NCI-H526 (cell line): Measurements from ENCODE around the gene FRK.

Experiments used
- DNase-seq, 2 experiments: peaks; one replicate each; lab custom pipeline; 2025; lab: John Stamatoyannopoulos, UW

The FRK gene

GRCh38 chr6:116035616-116036015 is 25.1 kb downstream of the FRK start:
- no peak for DNase-seq

DNA sequence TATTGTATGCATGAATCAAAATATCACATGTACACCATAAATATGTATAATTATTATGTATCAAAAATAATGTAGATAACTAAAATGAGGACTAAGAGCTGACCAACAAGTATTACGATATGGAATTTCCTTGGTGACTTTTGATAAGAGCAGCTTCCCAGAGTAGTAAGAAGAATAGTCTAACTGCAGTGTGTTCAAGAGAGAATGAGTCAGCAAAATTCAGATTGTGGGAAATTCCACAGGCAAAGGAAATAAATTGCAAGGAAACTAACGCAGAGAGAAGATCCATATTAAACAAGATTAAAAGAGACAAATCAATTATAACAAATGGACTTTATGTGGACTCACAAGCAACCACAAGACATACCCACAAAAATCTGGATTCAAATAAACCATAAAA is 26.4 kb downstream of the FRK start:
- no peak for DNase-seq

DNA sequence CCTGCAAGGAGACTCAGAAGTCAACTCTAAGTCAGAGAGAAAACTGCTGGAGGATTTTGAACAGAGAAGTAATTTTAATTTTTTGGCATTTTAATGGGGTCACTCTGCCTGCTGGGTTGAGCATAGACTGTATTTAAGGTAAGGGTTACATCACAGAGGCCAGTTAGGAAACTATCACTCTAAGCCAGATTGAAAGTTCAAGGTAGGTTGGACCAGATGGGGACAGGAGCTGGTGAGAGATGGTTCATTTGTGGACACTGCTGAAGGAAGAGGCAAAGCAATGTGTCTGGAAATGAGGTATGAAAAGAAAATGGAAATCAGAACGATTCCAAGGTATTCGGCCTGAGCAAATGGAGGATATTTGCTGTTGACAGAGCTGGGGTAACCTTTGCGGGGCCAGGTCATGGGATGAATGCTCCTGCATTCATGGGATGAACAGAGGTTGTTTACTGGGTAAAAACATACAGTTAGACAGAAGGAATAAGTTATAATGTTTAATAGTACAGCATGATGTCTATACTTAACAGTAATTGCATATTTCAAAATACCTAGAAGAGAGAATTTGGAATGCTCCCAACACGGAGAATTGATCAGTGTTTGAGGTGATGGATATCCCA is 26.9 kb downstream of the FRK start:
- DNase-seq, result no peak

DNA sequence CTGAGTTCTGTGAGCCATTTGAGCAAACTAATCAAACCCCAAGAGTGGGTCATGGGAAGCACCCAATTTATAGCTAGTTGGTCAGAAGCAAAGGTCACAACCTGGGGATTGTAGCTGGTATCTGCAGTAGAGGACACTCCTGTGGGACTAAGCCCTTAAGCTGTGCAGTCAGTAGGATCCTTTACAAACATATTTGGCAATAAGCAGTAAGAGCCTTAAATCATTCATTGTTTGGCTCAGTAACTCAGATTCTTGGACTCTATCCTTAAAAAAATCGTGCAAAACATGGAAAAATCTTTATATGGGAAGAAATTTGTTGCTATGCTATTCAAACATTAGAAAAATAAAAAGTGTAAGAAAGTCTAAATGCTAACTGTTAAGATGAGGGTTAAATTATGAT is 29.9 kb downstream of the FRK start:
- DNase-seq, result no peak

DNA sequence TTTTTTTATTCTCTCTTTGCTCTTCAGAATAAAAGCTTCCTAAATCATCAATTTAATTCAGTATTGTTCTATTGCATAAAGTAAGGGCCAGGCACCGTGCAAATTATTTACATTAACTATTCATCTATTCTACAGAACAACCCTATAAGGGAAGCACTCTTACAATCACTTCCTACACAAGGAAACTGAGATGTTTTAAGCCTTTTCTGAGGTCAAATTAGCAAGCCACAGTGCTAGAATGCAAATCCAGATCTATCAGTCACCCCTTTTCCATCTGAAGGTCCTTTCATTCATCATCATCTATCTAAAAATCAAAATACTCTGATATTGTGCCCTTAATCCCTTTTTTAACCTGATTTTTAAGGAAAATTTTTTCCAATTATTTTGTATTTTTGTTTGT is 31.2 kb downstream of the FRK start:
- no peak for DNase-seq

GRCh38 chr6:116028233-116028632 is 32.5 kb downstream of the FRK start:
- DNase-seq, result no peak

DNA sequence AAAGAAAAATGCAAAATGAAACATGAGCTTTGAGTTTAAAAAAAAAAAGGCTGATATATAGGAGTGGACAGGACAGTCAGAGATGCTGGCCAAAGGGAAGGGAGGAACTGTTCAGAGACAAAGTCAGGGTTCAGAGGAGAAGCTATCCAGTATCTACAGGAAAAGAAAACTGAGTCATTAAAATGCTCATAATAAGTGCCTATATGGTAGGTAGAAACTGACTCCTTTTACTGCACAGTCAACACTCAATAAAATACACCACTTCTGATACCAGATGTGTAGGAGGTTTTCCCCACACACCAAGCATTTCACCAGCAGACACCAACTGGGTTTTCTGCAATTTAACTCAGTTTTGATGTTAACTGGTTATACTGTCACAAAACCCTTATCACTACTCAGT is 32.9 kb downstream of the FRK start:
- DNase-seq, result no peak

GRCh38 chr6:116025405-116025804 is 35.3 kb downstream of the FRK start:
- no peak for DNase-seq

- DNase-seq, result no peak
Measured at GRCh38 chr6:116022841-116023445, 37.7 kb downstream of the FRK start.

DNA sequence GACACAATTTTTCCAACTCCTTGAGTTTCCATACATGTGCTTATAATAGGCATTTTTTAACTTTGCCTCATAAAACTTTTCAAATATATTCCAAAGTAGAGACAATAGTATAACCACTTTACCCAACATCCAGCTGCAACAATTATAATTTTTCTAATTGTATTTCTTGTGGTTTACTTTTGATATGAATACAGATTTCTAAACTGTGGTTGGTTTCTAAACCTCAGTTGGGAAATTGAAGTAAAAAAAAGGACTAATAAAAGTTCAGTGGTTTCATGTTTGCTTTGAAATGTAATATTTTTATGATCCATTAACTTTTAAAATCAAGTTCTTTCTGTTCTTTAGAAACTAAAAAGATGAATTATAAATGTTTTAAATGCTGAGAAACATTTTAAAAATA is 40.0 kb downstream of the FRK start:
- no peak for DNase-seq

DNA sequence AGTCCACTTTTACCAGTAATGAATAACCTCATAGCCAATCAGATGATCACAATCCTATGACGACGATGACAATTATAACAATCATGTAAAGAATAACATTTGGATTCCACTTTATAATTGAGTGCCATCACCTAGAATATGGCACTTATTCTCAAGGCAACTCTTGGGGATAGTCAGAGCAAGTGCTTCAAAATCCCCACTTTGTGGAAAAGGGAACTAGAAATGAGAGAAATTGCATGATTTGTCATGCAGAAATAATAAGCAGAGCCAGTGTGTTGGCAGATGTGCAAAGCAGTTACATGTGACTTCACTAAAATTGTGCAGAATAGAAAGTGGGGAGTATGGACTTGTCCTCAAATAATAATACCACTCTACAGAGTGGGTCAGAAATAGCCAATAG is 41.3 kb downstream of the FRK start:
- DNase-seq, result no peak

DNA sequence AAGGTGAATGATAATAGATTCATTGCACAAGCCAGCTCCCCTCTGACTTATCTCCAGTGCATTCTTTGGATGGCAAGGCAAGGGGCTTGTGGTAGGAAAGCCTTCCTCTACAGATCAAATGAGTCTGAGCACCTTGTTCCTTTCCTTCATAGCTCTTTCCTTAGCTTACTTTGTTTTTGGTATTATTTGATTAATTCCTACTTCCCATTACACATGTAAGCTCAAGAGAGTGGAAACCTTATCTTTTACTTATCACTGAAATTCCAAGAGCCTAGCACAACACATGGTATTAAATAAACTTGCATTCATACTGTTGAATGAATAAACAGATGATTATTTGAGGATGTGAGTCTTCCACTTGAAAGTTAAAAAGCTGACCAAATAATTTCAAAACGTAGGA is 41.7 kb downstream of the FRK start:
- no peak for DNase-seq

GRCh38 chr6:116017546-116018295 is 43.0 kb downstream of the FRK start:
- no peak for DNase-seq

DNA sequence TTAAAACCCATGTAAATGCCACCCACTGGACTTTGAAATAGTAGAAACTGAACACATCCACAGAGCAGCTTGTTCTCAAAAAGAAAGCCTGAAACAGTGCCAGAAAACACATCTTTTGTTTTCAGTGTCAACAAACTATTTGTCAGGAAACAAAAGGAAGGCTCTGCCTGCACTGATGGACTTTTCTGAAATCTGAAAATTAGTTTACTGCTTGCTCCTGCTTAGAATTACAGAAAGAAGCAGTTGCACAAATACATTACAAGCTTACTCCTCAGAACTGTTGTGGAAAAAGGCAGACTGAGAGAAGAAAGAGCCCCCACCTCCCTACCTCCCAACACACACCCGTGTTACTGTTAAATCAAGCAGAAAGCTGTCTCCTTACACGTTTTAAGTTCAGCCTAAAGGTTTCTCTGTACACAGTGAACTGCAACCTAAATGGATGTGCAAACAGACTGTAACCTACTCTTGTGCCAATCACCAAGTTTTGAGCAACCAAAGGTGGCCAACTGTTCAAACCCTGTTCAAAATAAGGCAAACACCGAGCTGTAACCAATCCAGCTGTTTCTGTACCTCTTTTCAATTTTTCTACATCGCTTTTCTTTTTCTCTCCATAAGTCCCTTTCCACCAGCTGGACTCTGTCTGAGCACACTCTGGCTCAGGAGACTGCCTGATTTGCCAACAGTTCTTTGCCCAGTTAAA is 43.7 kb downstream of the FRK start:
- DNase-seq, result no peak

DNA sequence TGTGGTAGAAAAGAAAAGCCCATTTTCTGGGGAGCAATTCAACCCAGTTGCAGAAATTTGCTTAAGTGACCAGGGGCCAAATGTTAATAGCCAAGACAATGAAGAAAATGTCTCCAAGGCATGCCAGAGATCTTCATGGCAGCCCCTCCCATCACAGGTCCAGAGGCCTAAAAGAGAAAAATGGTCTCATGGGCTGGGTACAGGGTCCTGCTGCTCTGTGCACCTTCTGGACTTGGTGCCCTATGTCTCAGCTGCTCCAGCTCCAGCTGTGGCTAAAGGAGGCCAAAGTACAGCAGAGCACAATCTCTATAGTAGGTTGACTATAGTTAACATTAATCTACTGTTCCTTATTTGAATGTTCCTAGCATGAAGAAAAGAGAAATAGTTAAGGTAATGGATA is 44.7 kb downstream of the FRK start:
- DNase-seq, result no peak

- DNase-seq, result no peak
Measured at GRCh38 chr6:116015561-116015960, 45.1 kb downstream of the FRK start.

DNA sequence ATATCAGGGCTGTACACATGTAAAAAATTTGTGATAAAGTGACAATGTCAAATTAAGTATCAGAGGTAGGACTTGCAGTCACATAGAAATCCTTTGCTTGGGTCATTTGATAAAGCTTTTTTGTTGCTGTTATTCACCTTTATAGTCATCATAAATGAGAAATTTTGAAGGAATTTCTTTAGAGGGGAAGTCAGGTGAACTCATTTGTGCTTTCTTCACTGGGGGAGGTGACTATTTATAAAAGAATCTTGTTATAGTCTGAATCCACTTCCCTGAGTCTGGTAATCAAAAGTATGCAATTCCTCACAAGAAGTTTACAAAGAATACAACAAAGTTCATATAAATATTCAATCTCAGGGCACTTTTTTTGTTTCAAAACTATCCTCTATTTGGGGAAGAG is 47.7 kb downstream of the FRK start:
- DNase-seq, result no peak

- no peak for DNase-seq
Measured at GRCh38 chr6:116012471-116012949, 48.2 kb downstream of the FRK start.

DNA sequence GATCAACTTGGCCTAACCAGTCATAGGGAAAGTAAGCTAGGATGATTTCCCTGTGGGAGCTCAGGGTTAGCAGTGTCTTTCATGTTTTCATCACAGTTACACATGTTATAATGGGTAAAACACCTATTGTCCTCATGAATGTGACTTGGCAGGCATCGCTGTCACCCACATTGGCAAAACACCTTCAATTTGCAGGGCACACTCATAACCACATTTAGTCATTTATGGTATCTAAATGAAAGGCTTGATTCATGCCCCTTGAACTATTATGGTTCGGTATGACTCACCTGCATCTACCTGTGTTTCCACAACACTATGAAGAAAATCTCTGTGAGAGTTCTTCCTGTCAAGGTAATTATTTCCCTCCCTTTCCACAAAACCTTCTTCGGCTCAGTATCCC is 49.2 kb downstream of the FRK start:
- no peak for DNase-seq

GRCh38 chr6:116010790-116011401 is 49.8 kb downstream of the FRK start:
- DNase-seq, result peak in 1 of 2 experiments; percentile 70

DNA sequence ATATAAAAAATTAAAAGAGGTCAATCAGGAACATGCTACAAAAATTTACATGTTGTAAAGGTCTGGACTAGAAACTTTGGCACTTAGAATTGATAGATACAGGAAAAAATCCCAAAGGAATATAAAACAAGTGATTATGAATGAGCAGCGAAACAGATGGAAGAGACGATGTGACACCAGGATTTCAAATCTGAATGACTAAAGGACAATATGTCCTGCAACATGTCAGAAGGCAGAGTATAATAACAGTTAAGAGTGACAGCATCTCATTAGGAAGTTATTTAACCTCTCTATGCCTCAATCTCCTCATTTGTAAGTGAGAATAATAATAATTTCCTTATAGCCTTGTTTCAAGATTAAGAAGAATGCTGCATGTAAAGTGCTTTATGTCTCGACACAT is 50.3 kb downstream of the FRK start:
- no peak for DNase-seq

DNA sequence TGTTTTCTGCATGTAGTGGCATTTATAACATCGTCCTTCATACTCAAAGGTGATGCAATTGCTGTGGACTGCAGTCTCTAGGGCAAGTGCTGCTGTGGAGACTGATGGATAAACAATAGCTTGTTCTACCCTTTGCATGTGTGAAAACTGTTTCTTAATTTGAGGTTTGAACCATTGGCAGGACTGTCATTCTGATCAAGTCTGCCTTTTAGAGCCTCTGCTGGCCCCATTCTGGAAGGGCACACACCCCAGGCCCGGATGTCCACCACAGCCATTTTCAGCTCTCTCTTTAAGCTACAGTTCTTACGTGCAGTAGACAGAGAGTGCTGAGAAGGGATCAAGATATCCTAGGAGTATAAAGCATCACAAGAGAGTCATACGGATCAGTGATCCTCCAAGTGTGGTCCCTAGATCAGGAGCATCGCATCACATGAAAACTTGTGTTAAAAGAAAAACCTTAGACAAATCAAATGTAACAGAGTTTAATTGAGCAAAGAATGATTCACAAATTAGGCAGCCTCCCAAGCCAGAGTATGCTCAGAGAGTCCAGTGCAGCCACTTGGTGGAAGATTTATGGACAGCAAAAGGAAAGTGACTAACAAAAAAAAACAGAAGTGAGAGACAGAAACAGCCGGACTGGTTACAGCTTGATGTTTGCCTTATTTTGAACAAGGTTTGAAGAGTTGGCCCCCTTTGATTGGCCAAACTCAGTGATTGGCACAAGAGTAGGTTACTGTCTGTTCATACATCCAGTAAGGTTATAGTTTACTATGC is 52.0 kb downstream of the FRK start:
- DNase-seq, result no peak
